IPS-18a (cell line): ENCODE measurements around the gene HOXB9.

Experiments used
- H3K27ac ChIP-seq: one replicate; pipeline ENCODE4 v1.5.1; 2013; ENCODE audit warnings: low read length
- H3K27me3 ChIP-seq: one replicate; pipeline ENCODE4 v1.6.1; 2013; ENCODE audit warnings: mild to moderate bottlenecking, low read length; ENCODE audit not compliant: control insufficient read depth, insufficient read depth
- H3K36me3 ChIP-seq: one replicate; pipeline ENCODE4 v1.6.1; 2013; ENCODE audit warnings: low read depth, low read length; ENCODE audit not compliant: control insufficient read depth
- H3K4me1 ChIP-seq: one replicate; pipeline ENCODE4 v1.6.1; 2013; ENCODE audit warnings: low read depth, low read length; ENCODE audit not compliant: control insufficient read depth
- H3K4me3 ChIP-seq: one replicate; pipeline ENCODE4 v1.5.1; 2013; ENCODE audit warnings: low read length
- H3K9ac ChIP-seq: one replicate; pipeline ENCODE4 v1.6.1; 2013; ENCODE audit warnings: mild to moderate bottlenecking, low read length, moderate library complexity
- H3K9me3 ChIP-seq: one replicate; pipeline ENCODE4 v1.6.1; 2013; ENCODE audit warnings: low read depth, low read length; ENCODE audit not compliant: control insufficient read depth

The HOXB9 gene

DNA sequence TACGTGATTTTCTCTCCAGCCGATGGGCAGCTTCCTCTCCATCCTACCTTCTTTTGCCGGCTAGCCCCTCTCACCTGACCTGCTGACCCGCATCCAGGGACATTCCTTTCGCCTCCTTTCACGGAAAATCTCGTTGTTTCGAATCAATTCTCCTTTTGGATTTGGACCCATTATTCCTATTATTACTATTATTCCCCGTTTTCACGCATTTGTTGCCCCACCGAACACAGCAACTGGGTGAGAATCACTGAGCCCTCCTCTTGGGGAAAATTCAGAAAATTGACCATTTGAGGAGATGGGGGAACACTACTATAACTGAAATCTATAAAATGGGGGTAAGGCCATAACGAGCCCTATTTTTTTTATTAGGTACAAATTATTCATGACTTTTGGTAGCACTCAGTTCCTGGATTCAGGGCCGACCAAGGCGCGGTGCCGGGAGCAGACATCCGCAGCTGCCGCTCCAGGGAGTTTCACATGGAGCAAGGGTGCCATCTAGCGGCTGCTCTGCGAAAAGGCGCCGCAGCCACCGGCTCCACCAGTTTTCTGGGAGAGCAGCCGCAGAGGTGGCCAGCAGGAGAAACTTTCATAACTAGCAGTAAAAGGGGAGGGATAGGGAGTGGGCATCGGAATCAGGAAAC is 7.8 kb downstream of the HOXB9 start:
- Histone ChIP-seq H3K4me1 (no peaks in the 10 kb centered on the region), H3K27me3 (peaks cover 100% of the 10 kb centered on the region), H3K4me3 (peak overlapping the region; percentile 4), H3K36me3 (no peaks in the 10 kb centered on the region), H3K9ac (no peak overlapping the region), H3K9me3 (no peaks in the 10 kb centered on the region), H3K27ac (no peak overlapping the region)

- no peaks in the 10 kb centered on the region for H3K9me3 ChIP-seq
- H3K27me3 ChIP-seq: peaks cover 100% of the 10 kb centered on the region
- no peak overlapping the region for H3K9ac ChIP-seq
- H3K27ac ChIP-seq: no peak overlapping the region
- no peak overlapping the region for H3K4me3 ChIP-seq
- H3K4me1 ChIP-seq: no peaks in the 10 kb centered on the region
- H3K36me3 ChIP-seq: no peaks in the 10 kb centered on the region
Observed at GRCh38 chr17:48617471-48618255, 8.5 kb downstream of the HOXB9 start.

DNA sequence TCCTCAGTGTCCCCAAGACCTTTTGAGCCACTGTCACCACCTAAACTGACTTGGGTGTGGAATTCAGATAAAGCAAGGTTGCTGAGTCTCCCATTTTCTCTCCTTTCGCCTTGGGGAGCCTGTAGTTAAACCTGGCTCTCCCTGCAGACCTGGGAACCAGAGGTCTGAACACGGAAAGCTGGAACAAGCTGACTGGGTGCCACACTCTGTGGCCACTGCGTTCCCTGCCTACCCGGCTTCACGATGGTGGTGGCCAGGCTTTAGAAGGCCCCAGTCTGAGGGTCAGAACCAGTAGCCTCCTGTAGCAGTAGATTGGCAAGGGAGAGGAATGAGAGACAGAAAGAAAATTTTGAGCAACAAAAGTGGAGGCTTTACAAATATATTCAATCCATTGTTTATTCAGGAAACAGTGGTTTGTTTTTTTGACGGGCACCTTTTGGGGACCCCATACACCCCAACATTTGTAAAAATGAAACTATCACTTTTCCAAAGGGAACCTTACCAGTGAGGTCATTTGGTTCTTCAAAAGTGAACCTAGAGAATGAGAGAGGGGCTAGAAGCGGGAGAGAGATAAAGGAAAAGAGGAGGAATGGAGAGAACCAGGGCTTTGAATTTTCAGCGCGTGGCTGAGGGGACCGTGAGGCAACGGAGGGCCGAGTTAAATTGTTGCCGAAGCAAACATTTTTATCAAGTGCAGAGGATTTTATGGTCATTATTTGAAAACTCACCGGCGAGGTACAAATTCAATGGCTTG is 9.3 kb downstream of the HOXB9 start:
- H3K9me3 ChIP-seq: no peaks in the 10 kb centered on the region
- H3K27ac ChIP-seq: no peak overlapping the region
- peaks cover 100% of the 10 kb centered on the region for H3K27me3 ChIP-seq
- no peak overlapping the region for H3K9ac ChIP-seq
- no peaks in the 10 kb centered on the region for H3K36me3 ChIP-seq
- no peaks in the 10 kb centered on the region for H3K4me1 ChIP-seq
- no peak overlapping the region for H3K4me3 ChIP-seq

GRCh38 chr17:48615963-48616716 is 10.0 kb downstream of the HOXB9 start:
- H3K27ac ChIP-seq: no peak overlapping the region
- H3K36me3 ChIP-seq: no peaks in the 10 kb centered on the region
- no peaks in the 10 kb centered on the region for H3K4me1 ChIP-seq
- no peaks in the 10 kb centered on the region for H3K9me3 ChIP-seq
- H3K27me3 ChIP-seq: peaks cover 100% of the 10 kb centered on the region
- H3K9ac ChIP-seq: no peak overlapping the region
- no peak overlapping the region for H3K4me3 ChIP-seq

DNA sequence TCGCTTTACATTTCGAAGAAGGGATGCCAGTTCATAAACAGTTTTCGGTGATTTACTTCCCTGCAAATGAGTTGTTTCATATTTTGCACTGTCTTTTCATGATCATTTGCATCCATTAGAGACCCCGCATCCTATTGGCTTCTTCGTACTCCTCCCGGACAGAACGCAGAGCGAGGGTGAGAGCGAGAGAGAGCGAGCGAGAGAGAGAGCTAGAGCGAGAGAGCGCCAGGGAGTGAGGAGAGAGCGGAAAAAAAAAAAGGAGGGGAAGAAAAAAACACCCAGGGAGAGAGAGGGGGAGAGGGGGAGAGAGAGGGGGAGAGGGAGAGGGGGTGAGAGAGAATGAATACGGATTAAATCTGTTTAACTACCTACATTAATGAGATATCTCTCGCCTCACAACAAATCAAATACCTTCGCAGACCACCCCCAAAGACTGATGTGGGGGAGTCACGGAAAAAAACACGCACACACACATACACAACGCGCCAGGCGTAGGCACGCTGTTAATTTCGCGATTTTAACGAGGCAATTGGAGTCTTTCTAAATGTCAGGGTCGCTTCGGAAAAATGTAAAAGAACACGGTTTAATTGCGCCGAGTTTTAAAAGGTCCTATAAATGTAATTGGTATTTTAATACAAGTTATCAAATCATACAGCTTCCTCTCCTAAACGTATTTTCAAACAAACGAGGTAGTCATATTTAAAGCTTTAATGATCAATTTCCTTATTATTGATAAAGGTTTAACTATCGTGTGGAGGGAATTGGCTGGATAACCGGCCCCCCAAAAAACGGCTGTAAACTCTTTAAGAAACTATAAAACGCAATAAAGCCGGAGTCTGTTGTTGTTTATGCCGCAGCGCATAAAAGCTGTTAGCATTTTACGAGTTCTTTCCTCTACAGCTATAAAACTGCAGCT is 10.9 kb downstream of the HOXB9 start, which contains the start of gene HOXB8:
Gene HOXB8 (minus strand): TSS at position 246 of the 916 bp plus-strand sequence. CDS start 588 bp downstream, outside the sequence.
- Histone ChIP-seq H3K4me1 (peaks cover 3% of the 10 kb centered on the region), H3K9ac (no peak within 1 kb of the TSS), H3K27ac (no peak within 1 kb of the TSS), H3K27me3 (peaks cover 100% of the 10 kb centered on the region), H3K36me3 (no peaks in the 10 kb centered on the region), H3K4me3 (no peak within 1 kb of the TSS), H3K9me3 (no peaks in the 10 kb centered on the region)

- Histone ChIP-seq H3K36me3 (no peaks in the 10 kb centered on the region), H3K27ac (no peak overlapping the region), H3K4me1 (peaks cover 3% of the 10 kb centered on the region), H3K4me3 (no peak overlapping the region), H3K9ac (no peak overlapping the region), H3K9me3 (no peaks in the 10 kb centered on the region), H3K27me3 (peaks cover 100% of the 10 kb centered on the region)
Observed at GRCh38 chr17:48613862-48614694, 12.1 kb downstream of the HOXB9 start.

- Histone ChIP-seq H3K27ac (no peak overlapping the region), H3K4me1 (peaks cover 3% of the 10 kb centered on the region), H3K9me3 (no peaks in the 10 kb centered on the region), H3K9ac (no peak overlapping the region), H3K27me3 (peaks cover 100% of the 10 kb centered on the region), H3K4me3 (peak overlapping the region; percentile 14), H3K36me3 (no peaks in the 10 kb centered on the region)
Observed at GRCh38 chr17:48612854-48613691, 13.1 kb downstream of the HOXB9 start.

DNA sequence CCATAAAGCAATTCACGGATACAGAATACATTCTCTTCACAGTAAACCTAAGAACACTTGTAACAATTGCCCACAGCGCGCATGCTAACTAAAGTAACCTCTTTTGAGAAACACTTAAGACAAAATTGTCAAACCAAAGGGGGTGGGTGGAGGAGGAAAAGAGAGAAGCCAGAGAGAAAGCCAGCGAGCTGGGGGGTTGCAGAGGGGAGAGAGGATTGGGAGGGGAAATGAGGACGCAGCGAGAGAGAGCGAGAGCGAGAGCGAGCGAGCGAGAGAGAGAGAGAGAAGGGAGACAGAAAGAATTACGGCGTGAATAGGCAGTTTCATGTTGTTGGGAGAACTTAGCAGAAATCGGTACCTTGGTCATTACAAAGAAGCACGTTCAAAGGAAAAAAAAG is 13.7 kb downstream of the HOXB9 start:
- H3K4me3 ChIP-seq: no peak overlapping the region
- no peaks in the 10 kb centered on the region for H3K9me3 ChIP-seq
- H3K4me1 ChIP-seq: peaks cover 3% of the 10 kb centered on the region
- no peak overlapping the region for H3K9ac ChIP-seq
- peaks cover 100% of the 10 kb centered on the region for H3K27me3 ChIP-seq
- H3K36me3 ChIP-seq: no peaks in the 10 kb centered on the region
- H3K27ac ChIP-seq: no peak overlapping the region

- Histone ChIP-seq H3K9me3 (no peaks in the 10 kb centered on the region), H3K4me1 (peaks cover 3% of the 10 kb centered on the region), H3K27ac (no peak overlapping the region), H3K4me3 (no peak overlapping the region), H3K27me3 (peaks cover 100% of the 10 kb centered on the region), H3K9ac (no peak overlapping the region), H3K36me3 (no peaks in the 10 kb centered on the region)
Observed at GRCh38 chr17:48611681-48612455, 14.3 kb downstream of the HOXB9 start.
